ENCODE measurements around the gene TTBK2. TPM values are rescaled to one million over a fixed set of nuclear protein-coding genes. Genes with fewer than 3 reads are reported as not detected.
"Not testable (repeated sequence)": the region's sequence is repeated elsewhere in the genome, so short reads cannot be mapped to it uniquely, and the experiment has no call there.

The TTBK2 gene
- total and polyA plus RNA-seq, 2 experiments from 2014 or later: 11.9 to 29.0 TPM

DNA sequence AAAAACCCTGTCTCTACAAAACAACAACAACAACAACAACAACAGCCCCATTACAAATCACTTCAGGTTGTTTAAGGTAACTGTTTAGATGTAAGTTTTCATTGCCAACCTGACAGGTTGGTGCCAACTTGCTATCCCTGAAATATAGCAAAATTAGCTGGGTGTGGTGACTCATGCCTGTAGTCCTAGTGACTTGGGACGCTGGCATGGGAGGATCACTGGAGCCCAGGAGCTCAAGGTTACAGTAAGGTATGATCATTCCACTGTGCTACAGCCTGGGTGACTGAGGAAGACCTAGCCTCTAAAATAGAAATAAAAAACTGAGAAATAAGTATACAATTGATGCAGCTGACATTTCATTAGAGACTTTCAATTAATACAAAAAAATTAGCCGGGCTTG, 147.7 kb downstream of the TTBK2 start:
- Histone ChIP-seq H3K27me3 (no peaks in the 10 kb centered on the region), H3K4me1 (ENCODE audit: low read depth) (no peaks in the 10 kb centered on the region), H3K9me3 (ENCODE audit: low read depth) (no peaks in the 10 kb centered on the region), H3K4me3 (no peak overlapping the region), H3K36me3 (peaks cover 19% of the 10 kb centered on the region), H3K27ac (no peak overlapping the region)
- TF ChIP-seq, protein P1, sequence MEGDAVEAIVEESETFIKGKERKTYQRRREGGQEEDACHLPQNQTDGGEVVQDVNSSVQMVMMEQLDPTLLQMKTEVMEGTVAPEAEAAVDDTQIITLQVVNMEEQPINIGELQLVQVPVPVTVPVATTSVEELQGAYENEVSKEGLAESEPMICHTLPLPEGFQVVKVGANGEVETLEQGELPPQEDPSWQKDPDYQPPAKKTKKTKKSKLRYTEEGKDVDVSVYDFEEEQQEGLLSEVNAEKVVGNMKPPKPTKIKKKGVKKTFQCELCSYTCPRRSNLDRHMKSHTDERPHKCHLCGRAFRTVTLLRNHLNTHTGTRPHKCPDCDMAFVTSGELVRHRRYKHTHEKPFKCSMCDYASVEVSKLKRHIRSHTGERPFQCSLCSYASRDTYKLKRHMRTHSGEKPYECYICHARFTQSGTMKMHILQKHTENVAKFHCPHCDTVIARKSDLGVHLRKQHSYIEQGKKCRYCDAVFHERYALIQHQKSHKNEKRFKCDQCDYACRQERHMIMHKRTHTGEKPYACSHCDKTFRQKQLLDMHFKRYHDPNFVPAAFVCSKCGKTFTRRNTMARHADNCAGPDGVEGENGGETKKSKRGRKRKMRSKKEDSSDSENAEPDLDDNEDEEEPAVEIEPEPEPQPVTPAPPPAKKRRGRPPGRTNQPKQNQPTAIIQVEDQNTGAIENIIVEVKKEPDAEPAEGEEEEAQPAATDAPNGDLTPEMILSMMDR (IDR thresholded peaks at IDR 0.05; ENCODE audit: low read depth, low read length): no peak
- no peak for DNase-seq (ENCODE audit: low read depth in 1 of 2, low spot score in 1 of 2)

DNA sequence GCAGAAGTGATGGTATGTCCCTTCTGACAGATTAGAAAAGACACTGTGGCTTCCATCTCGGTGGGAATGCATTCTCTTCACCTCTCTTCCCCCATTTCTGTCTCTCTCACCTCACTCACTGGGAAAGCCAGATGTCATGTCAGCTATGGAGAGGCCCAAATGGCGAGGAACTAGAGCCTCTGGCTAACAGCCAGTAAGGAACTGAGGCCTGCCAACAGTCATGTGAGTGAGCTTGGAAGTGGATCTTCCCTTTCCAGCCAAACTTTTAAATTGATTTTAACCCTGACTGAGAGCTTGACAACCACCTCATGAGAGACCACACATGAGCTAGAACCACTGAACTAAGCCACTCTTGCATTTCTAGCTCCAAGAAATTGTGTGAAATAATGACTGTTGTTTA, 148.4 kb downstream of the TTBK2 start:
- DNase-seq (ENCODE audit: low read depth in 1 of 2, low spot score in 1 of 2): peak in 1 of 2 donors; percentile 19
- H3K4me3 ChIP-seq: no peak overlapping the region
- H3K4me1 ChIP-seq (ENCODE audit: low read depth): no peaks in the 10 kb centered on the region
- H3K27me3 ChIP-seq: no peaks in the 10 kb centered on the region
- no peak overlapping the region for H3K27ac ChIP-seq
- H3K36me3 ChIP-seq: peaks cover 19% of the 10 kb centered on the region
- no peaks in the 10 kb centered on the region for H3K9me3 ChIP-seq (ENCODE audit: low read depth)
- TF ChIP-seq, protein P1 (IDR thresholded peaks at IDR 0.05; ENCODE audit: low read depth, low read length): no peak

DNA sequence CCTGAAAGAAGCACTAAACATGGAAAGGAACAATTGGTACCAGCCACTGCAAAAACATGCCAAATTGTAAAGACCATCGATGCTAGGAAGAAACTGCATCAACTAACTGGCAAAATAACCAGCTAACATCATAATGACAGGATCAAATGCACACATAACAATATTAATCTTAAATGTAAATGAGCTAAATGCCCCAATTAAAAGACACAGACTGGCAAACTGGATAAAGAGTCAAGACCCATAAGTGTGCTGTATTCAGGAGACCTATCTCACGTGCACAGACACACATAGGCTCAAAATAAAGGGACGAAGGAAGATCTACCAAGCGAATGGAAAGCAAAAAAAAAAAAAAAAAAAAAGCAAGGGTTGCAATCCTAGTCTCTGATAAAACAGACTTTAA, 154.5 kb downstream of the TTBK2 start:
- H3K27ac ChIP-seq: not testable (repeated sequence)

DNA sequence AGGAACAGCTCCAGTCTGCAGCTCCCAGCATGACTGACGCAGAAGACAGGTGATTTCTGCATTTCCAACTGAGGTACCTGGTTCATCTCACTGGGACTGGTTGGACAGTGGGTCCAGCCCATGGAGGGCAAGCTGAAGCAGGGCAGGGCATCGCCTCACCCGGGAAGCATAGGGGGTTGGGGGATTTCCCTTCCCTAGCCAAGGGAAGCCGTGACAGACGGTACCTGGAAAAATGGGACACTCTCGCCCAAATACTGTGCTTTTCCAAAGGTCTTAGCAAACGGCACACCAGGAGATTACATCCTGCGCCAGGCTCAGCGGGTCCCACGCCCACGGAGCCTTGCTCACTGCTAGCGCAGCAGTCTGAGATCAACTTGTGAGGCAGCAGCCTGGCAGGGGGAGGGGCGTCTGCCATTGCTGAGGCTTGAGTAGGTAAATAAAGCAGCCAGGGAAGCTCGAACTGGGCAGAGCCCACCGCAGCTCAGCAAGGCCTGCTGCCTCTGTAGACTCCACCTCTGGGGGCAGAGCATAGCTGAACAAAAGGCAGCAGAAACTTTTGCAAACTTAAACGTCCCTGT, 156.3 kb downstream of the TTBK2 start:
- not testable (repeated sequence) for H3K27ac ChIP-seq; H3K9me3 ChIP-seq (ENCODE audit: low read depth); DNase-seq (ENCODE audit: low read depth in 1 of 2, low spot score in 1 of 2); H3K27me3 ChIP-seq; H3K4me1 ChIP-seq (ENCODE audit: low read depth); H3K36me3 ChIP-seq; H3K4me3 ChIP-seq

More for the DNA sequence above, 154.5 kb downstream of the TTBK2 start:
- DNase-seq (ENCODE audit: low read depth in 1 of 2, low spot score in 1 of 2); H3K4me1 ChIP-seq (ENCODE audit: low read depth); H3K27me3 ChIP-seq; H3K9me3 ChIP-seq (ENCODE audit: low read depth); H3K4me3 ChIP-seq; H3K36me3 ChIP-seq: not testable (repeated sequence)

DNA sequence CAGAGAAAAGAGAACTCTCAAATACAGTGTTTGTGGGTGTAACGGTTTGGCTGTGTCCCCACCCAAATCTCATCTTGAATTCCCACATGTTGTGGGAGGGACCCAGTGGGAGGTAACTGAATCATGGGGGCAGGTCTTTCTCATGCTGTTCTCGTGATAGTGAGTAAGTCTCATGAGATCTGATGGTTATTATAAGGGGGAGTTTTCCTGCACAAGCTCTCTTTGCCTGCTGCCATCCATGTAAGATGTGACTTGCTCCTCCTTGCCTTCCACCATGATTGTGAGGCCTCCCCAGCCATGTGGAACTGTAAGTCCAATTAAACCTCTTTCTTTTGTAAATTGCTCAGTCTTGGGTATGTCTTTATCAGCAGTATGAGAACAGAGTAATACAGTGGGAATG, 158.8 kb downstream of the TTBK2 start:
- H3K27ac ChIP-seq; H3K27me3 ChIP-seq; H3K36me3 ChIP-seq; H3K4me1 ChIP-seq (ENCODE audit: low read depth); H3K9me3 ChIP-seq (ENCODE audit: low read depth); DNase-seq (ENCODE audit: low read depth in 1 of 2, low spot score in 1 of 2); H3K4me3 ChIP-seq: not testable (repeated sequence)

DNA sequence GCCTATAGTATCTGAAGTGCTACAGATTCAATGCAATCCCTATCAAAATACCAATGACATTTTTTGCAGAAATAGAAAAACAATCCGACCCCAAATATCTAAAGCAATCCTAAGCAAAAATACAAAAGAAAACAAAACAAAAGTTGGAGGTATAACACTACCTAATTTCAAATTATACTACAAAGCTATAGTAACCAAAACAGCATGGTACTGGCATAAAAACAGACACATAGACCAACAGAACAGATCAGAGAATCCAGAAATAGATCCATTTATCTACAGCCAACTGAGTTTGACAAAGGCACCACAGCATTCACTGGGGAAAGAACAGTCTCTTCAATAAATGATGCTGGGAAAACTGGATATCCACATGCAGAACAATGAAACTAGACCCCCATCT, 159.8 kb downstream of the TTBK2 start:
- DNase-seq (ENCODE audit: low read depth in 1 of 2, low spot score in 1 of 2): no peak
- no peak overlapping the region for H3K27ac ChIP-seq
- no peaks in the 10 kb centered on the region for H3K36me3 ChIP-seq
- no peaks in the 10 kb centered on the region for H3K9me3 ChIP-seq (ENCODE audit: low read depth)
- H3K27me3 ChIP-seq: no peaks in the 10 kb centered on the region
- H3K4me1 ChIP-seq (ENCODE audit: low read depth): no peaks in the 10 kb centered on the region
- TF ChIP-seq, protein P1 (IDR thresholded peaks at IDR 0.05; ENCODE audit: low read depth, low read length): no peak
- no peak overlapping the region for H3K4me3 ChIP-seq

DNA sequence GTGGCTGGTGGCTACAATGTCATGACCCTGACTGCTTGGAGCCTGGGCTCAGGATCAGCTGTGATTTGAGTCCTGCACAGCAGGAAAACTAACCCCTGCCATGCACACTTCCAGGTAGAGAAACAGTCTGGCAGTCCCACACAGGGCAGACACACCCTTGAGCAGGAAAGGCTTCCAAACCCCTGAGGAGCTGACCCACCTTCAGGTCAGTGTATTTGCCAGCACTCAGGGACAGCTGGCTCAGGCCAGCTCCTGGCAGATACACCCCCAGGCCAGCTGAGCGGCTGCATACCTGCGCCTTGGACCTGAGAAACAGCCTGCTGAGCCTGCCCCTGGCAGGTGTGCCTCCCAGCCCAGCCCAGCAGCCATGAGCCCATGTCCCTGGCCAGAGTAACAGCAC, 161.5 kb downstream of the TTBK2 start:
- DNase-seq (ENCODE audit: low read depth in 1 of 2, low spot score in 1 of 2): no peak

More for the DNA sequence above, 161.5 kb downstream of the TTBK2 start:
- Histone ChIP-seq H3K27ac (peak overlapping the region; percentile 54), H3K4me1 (ENCODE audit: low read depth) (no peaks in the 10 kb centered on the region), H3K9me3 (ENCODE audit: low read depth) (no peaks in the 10 kb centered on the region), H3K36me3 (no peaks in the 10 kb centered on the region), H3K27me3 (no peaks in the 10 kb centered on the region), H3K4me3 (no peak overlapping the region)
- TF ChIP-seq, protein P1 (IDR thresholded peaks at IDR 0.05; ENCODE audit: low read depth, low read length): no peak

Measured in cardiac muscle cell (in vitro differentiated cells and primary cell).